PC-3 (cell line): ENCODE results near the gene DGKI. TPM values are rescaled to one million over a fixed set of nuclear protein-coding genes. Genes with fewer than 3 reads are reported as not detected.

ENCODE experiments used
- ATAC-seq: fragments of 200-7000 bp; cut with Tn5 transposase; 2 replicates; pipeline ENCODE4 v1.9.1; 2020; ENCODE audit warnings: mild to moderate bottlenecking, moderate library complexity
- BruUV-seq: library from RNA; stranded (reverse); fragments of 400-500 nt; replicated peaks from 2 replicates; lab custom pipeline; 2021; lab: Mats Ljungman, UMichigan
- CTCF ChIA-PET: fragments of 300-600 bp; sonication (Branson Sonifier 250); formaldehyde crosslinking; loops from one replicate; lab custom pipeline; 2022; ENCODE audit warnings: antibody characterized with exemption; lab: Charles Lee
- POLR2A ChIA-PET: fragments of 300-600 bp; sonication (Branson Sonifier 250); formaldehyde crosslinking; loops from one replicate; lab custom pipeline; 2022; ENCODE audit warnings: antibody characterized with exemption; ENCODE audit not compliant: unreplicated experiment; lab: Charles Lee
- DNase-seq: peaks from one replicate; pipeline ENCODE4 v3.0.0-alpha.2; 2015
- H2AFZ ChIP-seq: fragments of 300-600 bp; sonication (generic); 2 replicates; pipeline ENCODE4 v1.6.0; 2016; ENCODE audit warnings: antibody characterized with exemption, low read length
- H3F3A ChIP-seq: fragments of 300-600 bp; sonication (generic); one replicate; pipeline ENCODE4 v1.6.0; 2017; ENCODE audit warnings: antibody characterized with exemption, low read length, control low read depth, mild to moderate bottlenecking; ENCODE audit not compliant: unreplicated experiment
- H3K27ac ChIP-seq: fragments of 300-600 bp; sonication (generic); 2 replicates; pipeline ENCODE4 v1.5.1; 2016; ENCODE audit warnings: mild to moderate bottlenecking, low read length
- H3K27me3 ChIP-seq: fragments of 300-600 bp; sonication (generic); 2 replicates; pipeline ENCODE4 v1.6.1; 2016; ENCODE audit warnings: low read length, mixed read lengths
- H3K36me3 ChIP-seq: fragments of 300-600 bp; sonication (generic); 2 replicates; pipeline ENCODE4 v1.6.1; 2016; ENCODE audit warnings: low read depth, mixed run types, low read length, mixed read lengths
- H3K4me1 ChIP-seq: fragments of 300-600 bp; sonication (generic); 2 replicates; pipeline ENCODE4 v1.5.1; 2016; ENCODE audit warnings: low read length; ENCODE audit not compliant: insufficient read depth
- H3K4me2 ChIP-seq: fragments of 300-600 bp; sonication (generic); 2 replicates; pipeline ENCODE4 v1.6.0; 2016; ENCODE audit warnings: low read length
- H3K4me3 ChIP-seq: fragments of 300-600 bp; sonication (generic); 2 replicates; pipeline ENCODE4 v1.5.1; 2016; ENCODE audit warnings: mild to moderate bottlenecking, low read length, mixed read lengths
- H3K79me2 ChIP-seq: fragments of 300-600 bp; sonication (generic); 2 replicates; pipeline ENCODE4 v1.6.1; 2017; ENCODE audit warnings: low read length, mixed read lengths
- H3K9ac ChIP-seq: fragments of 300-600 bp; sonication (generic); 2 replicates; pipeline ENCODE4 v1.6.0; 2016; ENCODE audit warnings: mild to moderate bottlenecking, low read length
- H3K9me2 ChIP-seq: fragments of 300-600 bp; sonication (generic); replicated peaks from 2 replicates; pipeline ENCODE4 v1.6.1; 2016; ENCODE audit warnings: mixed run types, low read length, mixed read lengths
- H3K9me3 ChIP-seq: fragments of 300-600 bp; sonication (generic); 2 replicates; pipeline ENCODE4 v1.6.1; 2016; ENCODE audit warnings: low read length, mixed read lengths
- H4K20me1 ChIP-seq: fragments of 300-600 bp; sonication (generic); 2 replicates; pipeline ENCODE4 v1.6.1; 2016; ENCODE audit warnings: low read length, mixed read lengths
- CTCF ChIP-seq: fragments of 300-600 bp; sonication (generic); conservative IDR thresholded peaks from 2 replicates; pipeline ENCODE4 v1.5.1; 2017; ENCODE audit warnings: antibody characterized with exemption, low read depth, mild to moderate bottlenecking, low read length
- EZH2 ChIP-seq: fragments of 300-600 bp; sonication (generic); IDR thresholded peaks from one replicate; pipeline ENCODE4 v1.6.1; 2017; ENCODE audit warnings: antibody characterized with exemption, mild to moderate bottlenecking, low read length; ENCODE audit not compliant: unreplicated experiment
- EZH2phosphoT487 ChIP-seq: fragments of 300-600 bp; sonication (generic); IDR thresholded peaks from 2 replicates; pipeline ENCODE4 v1.6.1; 2018; ENCODE audit warnings: mild to moderate bottlenecking, antibody characterized with exemption, low read length, borderline replicate concordance
- intact Hi-C: fragments of 100-400 bp; cut with micrococcal nuclease; formaldehyde crosslinking; loops from 2 replicates; pipeline ENCODE4 v1.9.0; 2023
- total RNA-seq: library from RNA; depleted of rRNA; stranded (reverse); fragments of >200 nt; gene quantifications from 2 replicates; pipeline ENCODE4 v1.2.3, GENCODE V29; 2014

Gene DGKI
- total RNA-seq, 1 experiment from 2014 or later: not detected

- POLR2A ChIA-PET: no interaction called here
- H3K79me2 ChIP-seq: no peaks in the 10 kb centered on the region
- H3K4me3 ChIP-seq: no peak overlapping the region
- H3K4me2 ChIP-seq: no peak overlapping the region
- H3K4me1 ChIP-seq: no peaks in the 10 kb centered on the region
- no peaks in the 10 kb centered on the region for H3K9me3 ChIP-seq
- TF ChIP-seq EZH2 (no peak), EZH2phosphoT487 (no peak), CTCF (no peak)
- BruUV-seq: no TSS peak
- H3K9ac ChIP-seq: no peak overlapping the region
- no peaks in the 10 kb centered on the region for H3F3A ChIP-seq
- DNase-seq (no peak), ATAC-seq (no peak)
- peaks cover 50% of the 10 kb centered on the region for H3K27me3 ChIP-seq
- H4K20me1 ChIP-seq: no peaks in the 10 kb centered on the region
- intact Hi-C loops: no loop called here
- H3K36me3 ChIP-seq: no peaks in the 10 kb centered on the region
- no peaks in the 10 kb centered on the region for H3K9me2 ChIP-seq
- H2AFZ ChIP-seq: no peak overlapping the region
- CTCF ChIA-PET: no interaction called here
- H3K27ac ChIP-seq: no peak overlapping the region
These were observed 439.7 kb downstream of the DGKI start for GRCh38 chr7:137407078-137407477.

- Histone ChIP-seq H4K20me1 (no peaks in the 10 kb centered on the region), H3K27me3 (peaks cover 37% of the 10 kb centered on the region), H3K36me3 (no peaks in the 10 kb centered on the region), H3F3A (no peaks in the 10 kb centered on the region), H3K4me3 (no peak overlapping the region), H3K9me2 (no peaks in the 10 kb centered on the region), H2AFZ (no peak overlapping the region), H3K4me1 (peaks cover 7% of the 10 kb centered on the region), H3K9ac (no peak overlapping the region), H3K79me2 (no peaks in the 10 kb centered on the region), H3K4me2 (no peak overlapping the region), H3K27ac (no peak overlapping the region), H3K9me3 (no peaks in the 10 kb centered on the region)
- no TSS peak for BruUV-seq
- ChIA-PET POLR2A (no interaction called here), CTCF (no interaction called here)
- DNase-seq: no peak
- intact Hi-C loops: no loop called here
- no peak for ATAC-seq
- TF ChIP-seq EZH2 (no peak), CTCF (no peak), EZH2phosphoT487 (no peak)
These were observed 442.0 kb downstream of the DGKI start for GRCh38 chr7:137404660-137405317.

- no peak for TF ChIP-seq CTCF
- TF ChIP-seq EZH2phosphoT487: no peak
- TF ChIP-seq EZH2: no peak
- POLR2A ChIA-PET: no interaction called here
- H3K36me3 ChIP-seq: no peaks in the 10 kb centered on the region
- H3K4me2 ChIP-seq: no peak overlapping the region
- CTCF ChIA-PET: no interaction called here
- no peaks in the 10 kb centered on the region for H3K79me2 ChIP-seq
- ATAC-seq (no peak), DNase-seq (no peak)
- BruUV-seq: no TSS peak
- H3F3A ChIP-seq: no peaks in the 10 kb centered on the region
- no peaks in the 10 kb centered on the region for H3K9me2 ChIP-seq
- H3K4me3 ChIP-seq: no peak overlapping the region
- no peak overlapping the region for H2AFZ ChIP-seq
- H3K9me3 ChIP-seq: no peaks in the 10 kb centered on the region
- no peak overlapping the region for H3K27ac ChIP-seq
- intact Hi-C loops: no loop called here
- peaks cover 8% of the 10 kb centered on the region for H3K4me1 ChIP-seq
- H3K9ac ChIP-seq: no peak overlapping the region
- peaks cover 26% of the 10 kb centered on the region for H3K27me3 ChIP-seq
- H4K20me1 ChIP-seq: no peaks in the 10 kb centered on the region
These were observed 443.4 kb downstream of the DGKI start for GRCh38 chr7:137403353-137403695.
